Esophagus squamous epithelium (tissue), 4 donors: ENCODE data around the gene KBTBD12.

Experiments used
- POLR2A ChIP-seq, 4 donors: fragments of 450-650 bp; IDR thresholded peaks; one replicate each; pipeline ENCODE4 v1.6.1; 2017; ENCODE audit warnings: antibody characterized with exemption in 4 of 4, mild to moderate bottlenecking in 4 of 4, moderate library complexity in 3 of 4
- TF ChIP-seq, protein P1 (sequence below), 6 experiments: fragments of 450-650 bp in 4 of 6; fragments of 200-600 bp in 2 of 6; sonication (generic) in 2 of 6; IDR thresholded peaks; one replicate each; pipeline ENCODE4 v1.5.1; 2016 to 2019; ENCODE audit warnings: antibody characterized with exemption in 6 of 6, mild to moderate bottlenecking in 4 of 6, moderate library complexity in 4 of 6

DNA sequence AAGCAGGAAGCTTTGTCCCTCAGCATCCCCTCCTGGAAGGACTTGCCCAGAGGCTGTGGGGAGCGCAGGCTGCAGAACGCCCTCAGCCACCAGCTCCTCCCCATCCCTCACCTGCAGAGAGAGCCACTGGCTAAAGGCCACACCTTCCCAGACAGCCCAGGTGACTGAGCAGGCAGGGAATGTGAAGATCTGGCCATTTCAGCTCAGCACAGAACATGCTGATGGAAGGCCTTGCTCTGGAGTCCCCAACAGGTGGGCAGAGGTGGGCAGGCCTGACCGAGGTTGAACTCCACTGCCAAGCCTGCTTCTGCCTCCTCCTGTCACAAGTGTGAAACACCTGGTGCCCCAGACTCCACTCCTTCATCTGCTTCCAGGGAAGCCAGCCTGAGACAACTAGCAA is 86.5 kb downstream of the KBTBD12 start:
- TF ChIP-seq, protein P1, sequence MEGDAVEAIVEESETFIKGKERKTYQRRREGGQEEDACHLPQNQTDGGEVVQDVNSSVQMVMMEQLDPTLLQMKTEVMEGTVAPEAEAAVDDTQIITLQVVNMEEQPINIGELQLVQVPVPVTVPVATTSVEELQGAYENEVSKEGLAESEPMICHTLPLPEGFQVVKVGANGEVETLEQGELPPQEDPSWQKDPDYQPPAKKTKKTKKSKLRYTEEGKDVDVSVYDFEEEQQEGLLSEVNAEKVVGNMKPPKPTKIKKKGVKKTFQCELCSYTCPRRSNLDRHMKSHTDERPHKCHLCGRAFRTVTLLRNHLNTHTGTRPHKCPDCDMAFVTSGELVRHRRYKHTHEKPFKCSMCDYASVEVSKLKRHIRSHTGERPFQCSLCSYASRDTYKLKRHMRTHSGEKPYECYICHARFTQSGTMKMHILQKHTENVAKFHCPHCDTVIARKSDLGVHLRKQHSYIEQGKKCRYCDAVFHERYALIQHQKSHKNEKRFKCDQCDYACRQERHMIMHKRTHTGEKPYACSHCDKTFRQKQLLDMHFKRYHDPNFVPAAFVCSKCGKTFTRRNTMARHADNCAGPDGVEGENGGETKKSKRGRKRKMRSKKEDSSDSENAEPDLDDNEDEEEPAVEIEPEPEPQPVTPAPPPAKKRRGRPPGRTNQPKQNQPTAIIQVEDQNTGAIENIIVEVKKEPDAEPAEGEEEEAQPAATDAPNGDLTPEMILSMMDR (IDR thresholded peaks at IDR 0.05): no peak
- no peak for TF ChIP-seq POLR2A (IDR thresholded peaks at IDR 0.05)
